Stimulated activated CD4-positive, alpha-beta T cell treated with anti-CD3 and anti-CD28 coated beads, TNF-alpha, amount 100 ng/mL, for 4 hours (primary cell): ENCODE results near the gene GRID2IP.
"Not testable (repeated sequence)": the region's sequence is repeated elsewhere in the genome, so short reads cannot be mapped to it uniquely, and the experiment has no call there.

ENCODE experiments used
- DNase-seq, 3 experiments: peaks; one replicate each; pipeline ENCODE4 v3.0.0-alpha.2; 2020; ENCODE audit warnings: low read depth in 3 of 3

GRID2IP gene

GRCh38 chr7:6487184-6487545, 64.1 kb downstream of the GRID2IP start:
- no peak for DNase-seq

GRCh38 chr7:6486438-6487183, 64.7 kb downstream of the GRID2IP start:
- no peak for DNase-seq

- DNase-seq, result no peak
These were observed 68.5 kb downstream of the GRID2IP start for GRCh38 chr7:6482743-6483119.

GRCh38 chr7:6482307-6482706, 69.0 kb downstream of the GRID2IP start:
- DNase-seq, result no peak

DNA sequence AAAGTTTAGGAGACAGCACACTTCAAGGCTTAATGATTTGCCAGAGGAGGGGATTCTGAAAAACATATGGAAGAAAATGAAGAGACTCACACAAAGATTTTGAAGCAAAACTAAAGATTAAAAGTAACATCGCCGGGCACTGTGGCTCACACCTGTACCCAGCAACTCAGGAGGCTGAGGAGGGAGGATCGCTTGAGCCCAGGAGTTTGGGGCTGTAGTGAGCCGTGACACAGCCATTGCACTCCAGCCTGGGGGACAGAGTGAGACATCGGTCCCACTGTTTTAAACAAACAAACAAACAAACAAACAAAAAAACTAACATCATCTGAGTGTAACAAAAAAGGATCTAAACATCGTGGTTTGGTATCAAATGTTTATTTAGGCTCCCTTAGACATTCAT, 69.8 kb downstream of the GRID2IP start:
- no peak for DNase-seq

DNA sequence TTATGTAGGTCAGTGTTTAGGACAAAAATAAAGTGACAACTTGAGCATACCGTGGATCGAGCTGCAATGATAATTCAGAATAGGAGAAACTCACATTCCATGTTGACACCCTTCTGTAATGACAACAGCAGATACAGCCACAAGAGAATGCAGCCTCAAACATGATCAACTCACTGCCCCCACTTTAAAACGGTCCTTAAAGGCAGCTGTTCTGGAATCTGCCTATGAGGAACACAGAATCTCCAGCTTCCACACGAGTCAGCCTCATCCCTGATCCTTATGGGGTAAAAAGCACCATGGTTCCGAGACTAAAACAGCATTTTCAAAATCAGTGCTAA, 71.0 kb downstream of the GRID2IP start:
- no peak for DNase-seq

DNA sequence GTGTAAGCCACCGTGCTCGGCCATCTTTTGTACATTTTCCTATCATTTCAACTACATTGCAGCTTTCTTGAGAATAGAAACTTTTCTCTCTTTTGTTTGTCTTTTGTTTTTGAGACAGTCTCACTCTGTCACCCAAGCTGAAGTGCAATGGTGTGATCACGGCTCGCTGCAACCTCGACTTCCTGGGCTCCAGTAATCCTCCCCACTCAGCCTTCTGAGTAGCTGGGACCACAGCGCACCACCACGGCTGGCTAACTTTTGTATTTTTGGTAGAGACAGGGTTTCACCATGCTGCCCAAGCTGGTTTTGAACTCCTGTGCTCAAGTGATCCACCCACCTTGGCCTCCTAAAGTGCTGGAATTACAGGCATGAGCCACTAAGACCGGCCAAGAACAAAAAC, 72.2 kb downstream of the GRID2IP start:
- DNase-seq, result no peak

DNA sequence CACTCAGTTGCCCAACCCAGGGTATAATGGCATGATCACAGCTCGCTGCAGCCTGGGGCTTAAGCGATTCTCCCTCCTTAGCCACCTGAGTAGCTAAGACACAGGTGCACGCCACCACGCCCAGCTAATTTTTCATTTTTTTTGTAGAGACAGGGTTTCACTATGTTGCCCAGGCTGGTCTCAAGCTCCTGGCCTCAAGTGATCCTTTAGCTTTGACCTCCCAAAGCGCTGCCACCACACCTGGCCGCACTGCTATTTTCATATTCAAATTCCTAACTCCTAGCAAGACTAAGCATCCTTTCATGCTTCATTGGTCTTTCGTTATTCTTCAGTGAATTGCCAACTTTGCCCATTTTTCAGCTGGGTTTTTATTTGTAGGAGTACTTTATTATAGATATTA, 73.1 kb downstream of the GRID2IP start:
- DNase-seq, result no peak

DNA sequence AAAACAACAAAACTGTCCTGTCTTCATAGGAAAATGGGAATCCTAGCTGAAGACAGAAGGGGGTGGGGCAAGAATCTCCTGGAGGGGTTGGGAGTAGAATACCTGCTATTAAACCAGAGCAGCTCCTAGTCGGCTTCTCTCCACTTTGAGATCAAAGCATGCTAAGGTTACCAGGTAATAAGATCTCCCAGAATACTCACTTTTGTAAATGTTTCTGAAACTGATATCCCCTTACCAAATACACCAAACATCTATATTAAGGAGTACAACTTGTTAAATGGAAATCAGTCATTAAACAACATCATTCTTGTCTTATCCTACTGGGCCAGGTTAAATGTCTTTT, 74.0 kb downstream of the GRID2IP start:
- DNase-seq, result no peak

DNA sequence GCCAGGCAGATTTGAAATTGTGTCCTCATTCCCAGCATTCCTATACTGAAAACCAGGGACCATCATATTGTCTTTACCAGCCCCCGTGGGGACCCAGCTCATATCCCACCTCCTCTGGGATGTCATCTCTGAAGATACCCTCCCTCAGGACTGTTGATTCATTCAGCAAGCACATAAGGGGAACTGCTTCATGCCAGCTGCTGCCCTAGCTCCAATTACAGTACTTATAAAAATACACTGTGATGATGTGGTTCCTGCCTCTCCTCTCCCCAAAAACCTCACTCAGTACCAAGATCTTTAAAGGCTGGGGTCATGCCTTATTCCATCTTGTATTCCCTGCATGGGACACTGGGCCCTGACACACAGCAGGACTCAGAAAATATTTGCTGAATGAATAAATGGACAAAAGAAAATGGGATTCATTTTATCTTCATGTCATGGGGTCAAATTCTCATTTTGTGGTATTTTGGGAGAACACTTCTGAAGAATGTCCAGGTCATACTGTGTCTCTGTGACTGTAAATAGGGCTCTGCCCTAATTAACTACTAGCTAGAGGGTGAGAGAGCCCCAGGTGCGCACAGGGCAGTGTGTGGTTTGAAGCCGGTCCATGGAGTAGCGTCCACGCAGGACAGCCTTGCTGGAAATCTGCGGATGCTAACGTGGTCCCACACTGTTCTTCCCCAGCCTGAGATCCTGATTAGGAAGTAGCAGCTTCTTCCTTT, 74.5 kb downstream of the GRID2IP start:
- no peak for DNase-seq

DNA sequence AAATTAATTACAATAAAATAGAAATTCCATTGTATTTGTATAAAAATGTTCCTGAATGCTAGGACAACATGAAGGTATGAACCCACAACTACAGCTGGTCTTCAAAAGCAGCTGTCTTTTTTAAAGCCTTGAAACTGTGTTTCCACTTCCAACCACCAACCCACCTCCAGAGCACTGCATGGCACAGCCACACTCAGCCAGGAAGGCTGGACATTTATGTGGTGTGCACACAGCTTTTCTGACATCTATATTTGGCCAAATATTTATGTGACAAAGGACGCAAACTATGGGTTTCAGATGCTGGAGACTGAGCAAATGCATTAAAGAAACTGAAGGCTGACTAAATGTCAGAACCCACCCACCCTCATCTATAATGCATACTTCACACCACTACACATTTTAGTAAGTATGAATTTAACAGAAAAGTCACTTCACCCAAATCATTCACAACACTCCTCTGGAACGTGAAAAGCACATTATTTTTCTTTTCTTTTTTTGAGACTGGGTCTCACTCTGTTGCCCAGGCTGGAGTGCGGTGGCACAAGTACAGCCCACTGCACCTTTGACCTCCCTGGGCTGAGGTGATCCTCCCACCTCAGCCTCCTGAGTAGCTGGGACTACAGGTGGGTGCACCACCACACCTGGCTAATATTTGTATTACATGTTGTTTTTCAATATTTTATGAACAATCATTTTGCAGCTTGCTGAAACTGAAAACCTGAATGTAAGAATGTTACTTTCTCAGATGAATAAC, 75.7 kb downstream of the GRID2IP start:
- no peak for DNase-seq

GRCh38 chr7:6465862-6466261, 85.4 kb downstream of the GRID2IP start:
- no peak for DNase-seq

DNA sequence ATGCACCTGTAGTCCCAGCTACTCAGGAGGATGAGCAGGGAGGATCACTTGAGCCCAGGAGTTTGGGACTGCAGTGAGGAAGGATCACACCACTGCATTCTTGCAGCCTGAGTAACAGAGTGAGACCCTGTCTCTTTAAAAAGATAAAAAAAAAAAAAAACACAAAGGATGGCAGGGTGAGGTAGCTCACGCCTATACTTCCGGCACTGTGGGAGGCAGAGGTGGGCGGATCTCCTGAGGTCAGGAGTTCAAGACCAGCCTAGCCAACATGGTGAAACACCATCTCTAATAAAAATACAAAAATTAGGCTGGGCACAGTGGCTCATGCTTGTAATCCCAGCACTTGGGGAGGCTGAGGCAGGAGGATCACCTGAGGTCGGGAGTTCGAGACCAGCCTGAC, 87.7 kb downstream of the GRID2IP start:
- not testable (repeated sequence) for DNase-seq

- DNase-seq, result no peak
These were observed 89.2 kb downstream of the GRID2IP start for GRCh38 chr7:6461946-6462550.

DNA sequence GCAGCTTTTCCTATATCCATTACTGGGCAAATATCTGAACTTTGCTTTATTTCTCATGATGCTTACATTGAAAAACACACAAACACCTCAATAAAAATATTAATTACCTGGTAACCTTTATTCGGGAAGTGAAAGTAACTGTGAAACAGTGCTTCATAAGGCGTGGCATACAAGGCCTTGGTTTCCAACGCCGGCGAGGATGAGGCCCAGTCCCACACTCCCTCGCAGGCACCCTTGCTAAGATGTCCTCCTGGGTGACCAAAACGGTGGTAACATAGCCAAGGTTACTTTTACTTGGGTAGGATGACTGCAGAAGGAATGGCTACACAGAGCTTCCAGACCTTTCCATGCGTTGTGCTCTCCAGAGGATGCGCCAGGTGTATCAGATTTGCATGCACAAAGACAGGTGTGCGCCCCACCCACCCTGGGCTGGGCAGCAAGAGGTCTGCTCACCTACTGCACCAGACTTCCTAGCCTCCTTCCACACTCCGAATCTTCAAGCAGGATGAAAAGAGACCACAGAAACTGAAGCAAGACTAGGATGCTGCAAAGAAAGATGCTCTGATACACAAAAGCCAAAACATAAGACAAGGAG, 90.2 kb downstream of the GRID2IP start:
- no peak for DNase-seq

- DNase-seq, result no peak
These were observed 91.0 kb downstream of the GRID2IP start for GRCh38 chr7:6460303-6460702.

GRCh38 chr7:6458676-6459075, 92.6 kb downstream of the GRID2IP start:
- not testable (repeated sequence) for DNase-seq

- no peak for DNase-seq
These were observed 97.5 kb downstream of the GRID2IP start for GRCh38 chr7:6453734-6454133.

GRCh38 chr7:6451224-6451705, 100.0 kb downstream of the GRID2IP start:
- DNase-seq, result no peak

GRCh38 chr7:6450591-6450990, 100.7 kb downstream of the GRID2IP start:
- DNase-seq, result not testable (repeated sequence)

DNA sequence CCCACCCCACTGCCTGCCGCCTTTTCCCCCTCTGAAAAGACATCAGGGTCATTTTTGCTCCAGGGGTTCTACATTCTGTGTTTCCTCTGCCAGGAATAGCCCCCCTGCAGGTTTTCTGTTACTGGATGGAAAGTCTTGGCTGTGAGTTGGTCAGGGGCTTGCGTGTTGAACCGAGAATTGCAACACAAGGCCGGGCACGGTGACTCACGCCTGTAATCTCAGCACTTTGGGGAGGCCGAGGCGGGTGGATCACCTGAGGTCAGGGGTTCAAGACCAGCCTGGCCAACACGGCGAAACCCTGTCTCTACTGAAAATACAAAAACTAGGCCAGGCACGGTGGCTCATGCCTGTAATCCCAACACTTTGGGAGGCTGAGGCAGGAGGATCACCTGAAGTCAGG, 101.4 kb downstream of the GRID2IP start:
- DNase-seq, result not testable (repeated sequence)

GRCh38 chr7:6448943-6449543, 102.2 kb downstream of the GRID2IP start:
- no peak for DNase-seq
